ENCODE data around the gene INTS7. TPM values are rescaled to one million over a fixed set of nuclear protein-coding genes. Genes with fewer than 3 reads are reported as not detected.

The INTS7 gene
- 9.3 and 21.7 TPM in 2 replicates for total RNA-seq

GRCh38 chr1:212035123-212035834, at the start of gene INTS7, which contains the start of gene DTL:
TSS of gene INTS7 (minus strand) at chr1:212035557. CDS start at chr1:212035437, 120 bp downstream.
TSS of gene DTL (plus strand) at chr1:212035748. CDS start at chr1:212035891, 143 bp downstream.

Other genes with a start within 250 kb of the INTS7 start
- gene LPGAT1, start 204.8 kb downstream of the INTS7 start, total RNA-seq = 57.5 and 57.7 TPM in 2 replicates
- 3.7 and 31.8 TPM in 2 replicates for gene DTL, start 191 bp upstream of the INTS7 start, total RNA-seq
- 21.5 and 29.0 TPM in 2 replicates for gene PPP2R5A, start 249.9 kb upstream of the INTS7 start, total RNA-seq